Activated CD8-positive, alpha-beta T cell treated with anti-CD3 and anti-CD28 coated beads, Interleukin-2, amount 10 ng/mL, durations not matched to agents 7 days and 5 days (primary cell): ENCODE results near the gene KPTN. TPM values are rescaled to one million over a fixed set of nuclear protein-coding genes. Genes with fewer than 3 reads are reported as not detected.

Experiments
- ATAC-seq: fragments of 150-1000 bp; cut with Tn5 transposase; one replicate; pipeline ENCODE4 v1.10.0; 2021; ENCODE audit warnings: moderate library complexity
- CTCF ChIA-PET: fragments of 350-600 bp; sonication (Branson Sonifier 250); formaldehyde crosslinking; loops from one replicate; lab custom pipeline; 2021; ENCODE audit warnings: antibody characterized with exemption; lab: Charles Lee
- POLR2A ChIA-PET: fragments of 350-600 bp; sonication (Branson Sonifier 250); formaldehyde crosslinking; loops from one replicate; lab custom pipeline; 2021; ENCODE audit warnings: antibody characterized with exemption; lab: Charles Lee
- DNase-seq: peaks from one replicate; pipeline ENCODE4 v3.0.0-alpha.2; 2020
- H3K27ac Mint-ChIP-seq: one replicate; pipeline ENCODE4 v1.8.0; 2021; ENCODE audit warnings: mild to moderate bottlenecking, mixed read lengths
- H3K27me3 Mint-ChIP-seq: one replicate; pipeline ENCODE4 v1.8.0; 2021; ENCODE audit warnings: low read depth, mixed read lengths
- H3K36me3 Mint-ChIP-seq: one replicate; pipeline ENCODE4 v1.8.0; 2021; ENCODE audit warnings: low read depth, mixed read lengths
- H3K4me1 Mint-ChIP-seq: one replicate; pipeline ENCODE4 v1.8.0; 2021; ENCODE audit warnings: low read depth, mixed read lengths
- H3K4me3 Mint-ChIP-seq: one replicate; pipeline ENCODE4 v1.8.0; 2021; ENCODE audit warnings: mild to moderate bottlenecking, mixed read lengths
- H3K9me3 Mint-ChIP-seq: one replicate; pipeline ENCODE4 v1.8.0; 2022; ENCODE audit warnings: mixed read lengths; ENCODE audit not compliant: insufficient read depth
- total RNA-seq, 2 experiments: library from RNA; stranded (reverse); gene quantifications; one replicate each; pipeline ENCODE4 v1.2.3, GENCODE V29; 2021

Gene KPTN
- total RNA-seq, 2 experiments from 2014 or later, result 12.6 to 13.0 TPM

GRCh38 chr19:47444388-47444821 is 39.6 kb downstream of the KPTN start:
- H3K27me3 Mint-ChIP-seq, result peaks cover 61% of the 10 kb centered on the region
- peak; percentile 19 for ATAC-seq
- ChIA-PET POLR2A (interaction anchor here (0.9 kb wide), 1 partner anchor 65 kb away, joined by 4 read pairs; no protein-coding TSS in a partner anchor), CTCF (interaction anchor here (0.7 to 3.6 kb wide), 5 partner anchors 8 to 256 kb away, joined by 3 to 28 read pairs (median 4); no protein-coding TSS in a partner anchor)
- H3K4me3 Mint-ChIP-seq, result peak overlapping the region; percentile 0
- H3K27ac Mint-ChIP-seq, result no peak overlapping the region
- H3K36me3 Mint-ChIP-seq, result peaks cover 2% of the 10 kb centered on the region
- DNase-seq, result peak; percentile 61
- H3K4me1 Mint-ChIP-seq, result peaks cover 45% of the 10 kb centered on the region
- H3K9me3 Mint-ChIP-seq, result no peaks in the 10 kb centered on the region

- H3K9me3 Mint-ChIP-seq, result no peaks in the 10 kb centered on the region
- no peak overlapping the region for H3K27ac Mint-ChIP-seq
- CTCF ChIA-PET, result interaction anchor here (0.6 to 1.2 kb wide), 2 partner anchors 41 to 287 kb away, joined by 3 read pairs; partner anchors contain the start of gene KPTN
- H3K27me3 Mint-ChIP-seq, result peaks cover 57% of the 10 kb centered on the region
- H3K4me1 Mint-ChIP-seq, result peaks cover 48% of the 10 kb centered on the region
- POLR2A ChIA-PET, result no interaction called here
- H3K36me3 Mint-ChIP-seq, result peaks cover 2% of the 10 kb centered on the region
- ATAC-seq (no peak), DNase-seq (no peak)
- no peak overlapping the region for H3K4me3 Mint-ChIP-seq
Observed at GRCh38 chr19:47443331-47443730, 40.7 kb downstream of the KPTN start.

GRCh38 chr19:47438793-47439220 is 45.2 kb downstream of the KPTN start:
- H3K9me3 Mint-ChIP-seq, result no peaks in the 10 kb centered on the region
- H3K27ac Mint-ChIP-seq, result no peak overlapping the region
- no peaks in the 10 kb centered on the region for H3K36me3 Mint-ChIP-seq
- DNase-seq (no peak), ATAC-seq (no peak)
- ChIA-PET CTCF (interaction anchor here (1.0 to 5.7 kb wide), 7 partner anchors 9 to 274 kb away, joined by 3 to 118 read pairs (median 4); partner anchors contain the start of genes EHD2 and KPTN), POLR2A (interaction anchor here (0.6 to 0.7 kb wide), 3 partner anchors 165 to 318 kb away, joined by 3 read pairs; no protein-coding TSS in a partner anchor)
- peaks cover 43% of the 10 kb centered on the region for H3K4me1 Mint-ChIP-seq
- H3K4me3 Mint-ChIP-seq, result no peak overlapping the region
- peaks cover 27% of the 10 kb centered on the region for H3K27me3 Mint-ChIP-seq

GRCh38 chr19:47437500-47437899 is 46.5 kb downstream of the KPTN start:
- DNase-seq, result no peak
- ChIA-PET CTCF (interaction anchor here (1.0 to 5.7 kb wide), 7 partner anchors 9 to 269 kb away, joined by 3 to 118 read pairs (median 5); partner anchors contain the start of genes DHX34 and KPTN), POLR2A (interaction anchor here (2.2 to 2.6 kb wide), 2 partner anchors 47 to 270 kb away, joined by 10 to 14 read pairs; partner anchors contain the start of gene KPTN)
- H3K4me3 Mint-ChIP-seq, result no peak overlapping the region
- peaks cover 3% of the 10 kb centered on the region for H3K36me3 Mint-ChIP-seq
- peaks cover 17% of the 10 kb centered on the region for H3K27me3 Mint-ChIP-seq
- no peaks in the 10 kb centered on the region for H3K9me3 Mint-ChIP-seq
- no peak for ATAC-seq
- no peak overlapping the region for H3K27ac Mint-ChIP-seq
- H3K4me1 Mint-ChIP-seq, result peaks cover 46% of the 10 kb centered on the region

- ChIA-PET POLR2A (interaction anchor here (0.6 to 2.6 kb wide), 3 partner anchors 9 to 271 kb away, joined by 3 to 14 read pairs (median 10); partner anchors contain the start of gene KPTN), CTCF (interaction anchor here (0.5 to 5.7 kb wide), 42 partner anchors 9 to 309 kb away, joined by 3 to 118 read pairs (median 4); partner anchors contain the start of genes BICRA, CCDC9, DHX34 and KPTN)
- ATAC-seq, result peak; percentile 88
- Mint-ChIP-seq H3K9me3 (no peaks in the 10 kb centered on the region), H3K4me1 (peaks cover 53% of the 10 kb centered on the region), H3K4me3 (no peak overlapping the region), H3K36me3 (peaks cover 3% of the 10 kb centered on the region), H3K27ac (peak overlapping the region; percentile 27), H3K27me3 (peaks cover 13% of the 10 kb centered on the region)
- DNase-seq, result peak; percentile 90
Observed at GRCh38 chr19:47436712-47437401, 47.2 kb downstream of the KPTN start.

- H3K9me3 Mint-ChIP-seq, result no peaks in the 10 kb centered on the region
- no peak for DNase-seq
- peaks cover 6% of the 10 kb centered on the region for H3K36me3 Mint-ChIP-seq
- H3K4me3 Mint-ChIP-seq, result no peak overlapping the region
- H3K4me1 Mint-ChIP-seq, result peaks cover 57% of the 10 kb centered on the region
- no peak for ATAC-seq
- POLR2A ChIA-PET, result interaction anchor here (0.6 to 2.6 kb wide), 3 partner anchors 48 to 271 kb away, joined by 3 to 14 read pairs (median 10); partner anchors contain the start of gene KPTN
- H3K27ac Mint-ChIP-seq, result peak overlapping the region; percentile 23
- CTCF ChIA-PET, result interaction anchor here (0.8 to 5.7 kb wide), 24 partner anchors 8 to 309 kb away, joined by 3 to 118 read pairs (median 6); partner anchors contain the start of genes DHX34, KPTN, NAPA and NOP53
- peaks cover 14% of the 10 kb centered on the region for H3K27me3 Mint-ChIP-seq
Observed at GRCh38 chr19:47435883-47436417, 48.1 kb downstream of the KPTN start.

GRCh38 chr19:47435196-47435595 is 48.8 kb downstream of the KPTN start:
- Mint-ChIP-seq H3K4me3 (peak overlapping the region; percentile 5), H3K27ac (peak overlapping the region; percentile 23), H3K4me1 (peaks cover 62% of the 10 kb centered on the region), H3K27me3 (peaks cover 13% of the 10 kb centered on the region), H3K36me3 (peaks cover 6% of the 10 kb centered on the region), H3K9me3 (no peaks in the 10 kb centered on the region)
- ChIA-PET CTCF (interaction anchor here (0.8 to 5.7 kb wide), 13 partner anchors 11 to 310 kb away, joined by 3 to 118 read pairs (median 14); partner anchors contain the start of genes KPTN, NAPA and NOP53), POLR2A (interaction anchor here (0.6 to 2.6 kb wide), 3 partner anchors 49 to 272 kb away, joined by 3 to 14 read pairs (median 10); partner anchors contain the start of gene KPTN)
- DNase-seq (peak; percentile 66), ATAC-seq (peak; percentile 59)

- DNase-seq (no peak), ATAC-seq (no peak)
- CTCF ChIA-PET, result interaction anchor here (0.9 to 5.7 kb wide), 9 partner anchors 50 to 832 kb away, joined by 3 to 118 read pairs (median 9); partner anchors contain the start of genes DHX34, KPTN and NAPA
- no peak overlapping the region for H3K27ac Mint-ChIP-seq
- no peaks in the 10 kb centered on the region for H3K9me3 Mint-ChIP-seq
- no peak overlapping the region for H3K4me3 Mint-ChIP-seq
- peaks cover 12% of the 10 kb centered on the region for H3K27me3 Mint-ChIP-seq
- peaks cover 69% of the 10 kb centered on the region for H3K4me1 Mint-ChIP-seq
- POLR2A ChIA-PET, result no interaction called here
- peaks cover 6% of the 10 kb centered on the region for H3K36me3 Mint-ChIP-seq
Observed at GRCh38 chr19:47434088-47434487, 49.9 kb downstream of the KPTN start.

GRCh38 chr19:47433121-47433520 is 50.9 kb downstream of the KPTN start:
- Mint-ChIP-seq H3K9me3 (no peaks in the 10 kb centered on the region), H3K36me3 (peaks cover 6% of the 10 kb centered on the region), H3K27me3 (peaks cover 8% of the 10 kb centered on the region), H3K4me1 (peaks cover 66% of the 10 kb centered on the region), H3K4me3 (no peak overlapping the region), H3K27ac (no peak overlapping the region)
- DNase-seq (no peak), ATAC-seq (no peak)
- POLR2A ChIA-PET, result interaction anchor here (0.9 kb wide), 2 partner anchors 167 to 320 kb away, joined by 3 to 4 read pairs; partner anchors contain the start of gene ZC3H4
- CTCF ChIA-PET, result interaction anchor here (1.0 to 3.6 kb wide), 17 partner anchors 13 to 833 kb away, joined by 3 to 18 read pairs (median 4); partner anchors contain the start of genes DHX34, EHD2, KPTN and NAPA

- POLR2A ChIA-PET, result interaction anchor here (0.9 kb wide), 2 partner anchors 168 to 319 kb away, joined by 3 to 4 read pairs; partner anchors contain the start of gene ZC3H4
- H3K4me3 Mint-ChIP-seq, result no peak overlapping the region
- no peak for ATAC-seq
- H3K27me3 Mint-ChIP-seq, result peaks cover 8% of the 10 kb centered on the region
- no peak for DNase-seq
- H3K9me3 Mint-ChIP-seq, result no peaks in the 10 kb centered on the region
- H3K36me3 Mint-ChIP-seq, result peaks cover 6% of the 10 kb centered on the region
- H3K27ac Mint-ChIP-seq, result no peak overlapping the region
- CTCF ChIA-PET, result interaction anchor here (1.0 to 3.6 kb wide), 16 partner anchors 14 to 312 kb away, joined by 3 to 18 read pairs (median 4); partner anchors contain the start of genes DHX34, EHD2, KPTN and NAPA
- H3K4me1 Mint-ChIP-seq, result peaks cover 66% of the 10 kb centered on the region
Observed at GRCh38 chr19:47432499-47432898, 51.5 kb downstream of the KPTN start.
